ENCODE results near the gene INPP5A. TPM values are rescaled to one million over a fixed set of nuclear protein-coding genes. Genes with fewer than 3 reads are reported as not detected.

Gene INPP5A
- total RNA-seq, 1 experiment from 2014 or later, result 22.6 TPM

DNA sequence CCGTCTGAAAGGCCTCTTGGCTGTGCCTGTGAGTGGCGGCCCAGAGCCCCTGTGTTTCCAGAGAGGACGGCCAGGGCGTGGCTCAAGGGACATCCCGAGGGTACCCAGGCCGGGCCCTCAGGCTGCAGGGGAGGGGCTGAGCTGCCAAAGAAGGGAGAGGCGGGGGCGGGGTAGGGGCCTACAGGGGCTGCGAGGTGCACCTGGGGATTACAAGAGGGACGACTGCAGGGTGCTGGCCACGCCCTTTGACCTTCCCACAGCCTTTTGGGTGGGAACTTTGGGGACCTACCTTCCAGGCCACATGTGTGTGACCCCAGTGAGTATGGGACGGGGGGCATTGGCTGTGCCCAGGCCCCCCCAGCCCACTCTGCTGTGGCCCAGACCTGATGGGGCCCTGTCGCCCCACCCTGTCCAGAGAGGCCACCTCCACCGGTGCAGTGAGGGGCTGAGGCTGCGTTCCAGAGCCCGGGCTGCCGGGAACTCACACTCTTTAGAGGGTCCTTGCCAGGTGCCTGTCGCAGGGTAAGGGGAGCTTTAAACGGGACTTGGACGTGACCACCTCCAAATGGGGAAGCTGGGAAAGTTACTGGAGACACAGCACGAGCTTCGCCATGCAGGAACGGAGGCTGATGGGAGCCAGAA lies 267.3 kb downstream of the INPP5A start:
- BruUV-seq (replicated peaks), result no TSS peak

DNA sequence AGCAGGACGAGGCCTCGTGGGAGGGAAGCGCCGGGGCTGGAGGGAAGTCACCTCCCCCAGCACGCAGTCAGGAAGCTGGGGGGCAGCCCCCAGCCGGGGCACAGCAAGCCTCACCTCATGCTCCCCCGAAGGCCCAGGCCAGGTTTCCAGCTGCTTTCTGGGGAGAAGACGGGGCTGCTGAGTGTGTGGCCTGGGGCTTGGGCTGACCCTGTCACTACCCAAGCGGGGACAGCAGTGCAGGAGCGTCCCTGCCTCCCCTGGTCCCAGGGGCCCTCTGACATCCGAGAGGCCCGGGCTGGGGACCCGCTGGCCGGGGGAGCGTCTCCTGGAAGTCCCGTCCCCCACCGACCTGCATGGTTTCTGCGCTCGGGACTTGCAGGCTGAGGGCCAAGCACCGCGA lies 268.0 kb downstream of the INPP5A start:
- H3K27ac ChIP-seq (ENCODE audit: low read length), result no peak overlapping the region
- TF ChIP-seq EZH2phosphoT487 (IDR thresholded peaks at IDR 0.05; ENCODE audit: borderline replicate concordance, low read length), result no peak
- no peak for TF ChIP-seq CTCF (conservative IDR thresholded peaks at IDR 0.05; ENCODE audit: low read depth, low read length)
- TF ChIP-seq EZH2 (IDR thresholded peaks at IDR 0.05; ENCODE audit: low read length, unreplicated experiment), result no peak

More for the DNA sequence above, 267.3 kb downstream of the INPP5A start:
- Histone ChIP-seq H3K4me1 (ENCODE audit: insufficient read depth, low read length) (no peaks in the 10 kb centered on the region), H3K9me2 (replicated peaks; ENCODE audit: low read length) (no peaks in the 10 kb centered on the region), H3K9me3 (ENCODE audit: low read length) (no peaks in the 10 kb centered on the region), H3K27me3 (ENCODE audit: low read length) (no peaks in the 10 kb centered on the region), H3K9ac (ENCODE audit: low read length) (no peak overlapping the region), H3K4me3 (ENCODE audit: low read length) (no peak overlapping the region), H3K4me2 (ENCODE audit: low read length) (no peak overlapping the region), H3K36me3 (ENCODE audit: low read depth, low read length) (no peaks in the 10 kb centered on the region), H4K20me1 (ENCODE audit: low read length) (no peaks in the 10 kb centered on the region), H3F3A (ENCODE audit: low read length, unreplicated experiment) (no peaks in the 10 kb centered on the region), H3K79me2 (ENCODE audit: low read length) (no peaks in the 10 kb centered on the region), H3K27ac (ENCODE audit: low read length) (no peak overlapping the region), H2AFZ (ENCODE audit: low read length) (no peak overlapping the region)
- ChIA-PET CTCF (no interaction called here), POLR2A (ENCODE audit: unreplicated experiment) (no interaction called here)
- intact Hi-C loops (cut with micrococcal nuclease), result no loop called here
- DNase-seq (no peak), ATAC-seq (no peak)
- TF ChIP-seq EZH2phosphoT487 (IDR thresholded peaks at IDR 0.05; ENCODE audit: borderline replicate concordance, low read length) (no peak), EZH2 (IDR thresholded peaks at IDR 0.05; ENCODE audit: low read length, unreplicated experiment) (no peak), CTCF (conservative IDR thresholded peaks at IDR 0.05; ENCODE audit: low read depth, low read length) (no peak)

GRCh38 chr10:132806110-132806509 lies 268.5 kb downstream of the INPP5A start:
- Histone ChIP-seq H2AFZ (ENCODE audit: low read length) (no peak overlapping the region), H3K36me3 (ENCODE audit: low read depth, low read length) (no peaks in the 10 kb centered on the region), H3F3A (ENCODE audit: low read length, unreplicated experiment) (no peaks in the 10 kb centered on the region), H3K79me2 (ENCODE audit: low read length) (no peaks in the 10 kb centered on the region), H3K27me3 (ENCODE audit: low read length) (no peaks in the 10 kb centered on the region), H3K9me2 (replicated peaks; ENCODE audit: low read length) (no peaks in the 10 kb centered on the region), H3K4me2 (ENCODE audit: low read length) (no peak overlapping the region), H3K4me1 (ENCODE audit: insufficient read depth, low read length) (no peaks in the 10 kb centered on the region), H3K9ac (ENCODE audit: low read length) (no peak overlapping the region), H3K27ac (ENCODE audit: low read length) (no peak overlapping the region), H3K4me3 (ENCODE audit: low read length) (no peak overlapping the region), H3K9me3 (ENCODE audit: low read length) (no peaks in the 10 kb centered on the region), H4K20me1 (ENCODE audit: low read length) (no peaks in the 10 kb centered on the region)
- no peak for ATAC-seq
- no peak for TF ChIP-seq CTCF (conservative IDR thresholded peaks at IDR 0.05; ENCODE audit: low read depth, low read length)
- no peak for TF ChIP-seq EZH2 (IDR thresholded peaks at IDR 0.05; ENCODE audit: low read length, unreplicated experiment)
- TF ChIP-seq EZH2phosphoT487 (IDR thresholded peaks at IDR 0.05; ENCODE audit: borderline replicate concordance, low read length), result no peak
- DNase-seq, result no peak
- intact Hi-C loops (cut with micrococcal nuclease), result no loop called here
- no TSS peak for BruUV-seq (replicated peaks)
- CTCF ChIA-PET, result no interaction called here
- POLR2A ChIA-PET (ENCODE audit: unreplicated experiment), result no interaction called here

More for the DNA sequence above, 268.0 kb downstream of the INPP5A start:
- Histone ChIP-seq H3K9me3 (ENCODE audit: low read length) (no peaks in the 10 kb centered on the region), H4K20me1 (ENCODE audit: low read length) (no peaks in the 10 kb centered on the region), H3K4me1 (ENCODE audit: insufficient read depth, low read length) (no peaks in the 10 kb centered on the region), H3K9me2 (replicated peaks; ENCODE audit: low read length) (no peaks in the 10 kb centered on the region), H2AFZ (ENCODE audit: low read length) (no peak overlapping the region), H3K27me3 (ENCODE audit: low read length) (no peaks in the 10 kb centered on the region), H3K9ac (ENCODE audit: low read length) (no peak overlapping the region), H3K36me3 (ENCODE audit: low read depth, low read length) (no peaks in the 10 kb centered on the region), H3K4me2 (ENCODE audit: low read length) (no peak overlapping the region), H3K79me2 (ENCODE audit: low read length) (no peaks in the 10 kb centered on the region), H3K4me3 (ENCODE audit: low read length) (no peak overlapping the region), H3F3A (ENCODE audit: low read length, unreplicated experiment) (no peaks in the 10 kb centered on the region)
- DNase-seq, result no peak
- BruUV-seq (replicated peaks), result no TSS peak
- ATAC-seq, result no peak
- CTCF ChIA-PET, result no interaction called here
- POLR2A ChIA-PET (ENCODE audit: unreplicated experiment), result no interaction called here
- intact Hi-C loops (cut with micrococcal nuclease), result no loop called here

Measured in PC-3 (cell line).